Stimulated activated CD4-positive, alpha-beta T cell treated with anti-CD3 and anti-CD28 coated beads, Interleukin-4, amount 100 ng/mL, for 1 hour (primary cell): ENCODE results near the gene KCNJ10.

ENCODE experiments used
- DNase-seq: peaks from one replicate; pipeline ENCODE4 v3.0.0-alpha.2; 2020

Gene KCNJ10

DNA sequence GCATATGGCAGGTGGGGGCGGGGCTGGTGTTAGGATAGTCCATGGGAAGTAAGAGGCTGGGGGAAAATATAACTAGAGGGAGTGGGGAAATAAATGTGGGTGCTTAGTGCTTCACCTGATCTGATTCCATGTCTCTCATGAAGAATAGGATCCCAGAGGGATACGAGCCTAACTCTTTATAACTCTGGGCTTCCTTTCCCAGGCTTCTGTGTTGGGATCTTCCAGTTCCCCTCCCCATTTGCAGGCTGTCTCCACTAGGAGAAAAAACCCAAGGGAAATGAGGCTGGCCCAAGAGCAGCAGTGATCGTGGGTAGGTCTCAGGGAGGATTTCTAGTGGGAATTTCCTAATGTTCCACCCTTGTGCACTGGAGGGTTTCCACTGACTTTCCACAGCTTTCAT lies 13.0 kb upstream of the KCNJ10 start:
- no peak for DNase-seq

DNA sequence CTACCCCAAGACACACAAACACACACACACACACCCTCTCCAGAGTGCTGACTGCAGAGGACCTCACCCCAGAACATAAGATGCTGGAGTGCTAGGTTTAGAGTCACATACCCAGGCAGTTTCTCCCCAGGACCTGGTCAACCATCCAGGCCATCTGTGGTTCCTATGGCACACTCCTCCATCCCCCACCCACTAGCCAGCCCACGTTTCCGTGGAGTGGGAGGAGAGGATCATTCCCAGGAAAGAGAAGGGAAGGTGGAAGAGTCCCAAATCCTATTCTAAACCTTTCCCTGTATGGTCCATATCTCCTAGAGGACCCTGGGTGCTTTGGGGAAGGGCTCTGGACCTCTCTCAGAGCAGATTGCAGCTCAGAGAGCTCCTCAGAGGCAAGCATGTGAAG lies 12.5 kb upstream of the KCNJ10 start:
- DNase-seq, result no peak

DNA sequence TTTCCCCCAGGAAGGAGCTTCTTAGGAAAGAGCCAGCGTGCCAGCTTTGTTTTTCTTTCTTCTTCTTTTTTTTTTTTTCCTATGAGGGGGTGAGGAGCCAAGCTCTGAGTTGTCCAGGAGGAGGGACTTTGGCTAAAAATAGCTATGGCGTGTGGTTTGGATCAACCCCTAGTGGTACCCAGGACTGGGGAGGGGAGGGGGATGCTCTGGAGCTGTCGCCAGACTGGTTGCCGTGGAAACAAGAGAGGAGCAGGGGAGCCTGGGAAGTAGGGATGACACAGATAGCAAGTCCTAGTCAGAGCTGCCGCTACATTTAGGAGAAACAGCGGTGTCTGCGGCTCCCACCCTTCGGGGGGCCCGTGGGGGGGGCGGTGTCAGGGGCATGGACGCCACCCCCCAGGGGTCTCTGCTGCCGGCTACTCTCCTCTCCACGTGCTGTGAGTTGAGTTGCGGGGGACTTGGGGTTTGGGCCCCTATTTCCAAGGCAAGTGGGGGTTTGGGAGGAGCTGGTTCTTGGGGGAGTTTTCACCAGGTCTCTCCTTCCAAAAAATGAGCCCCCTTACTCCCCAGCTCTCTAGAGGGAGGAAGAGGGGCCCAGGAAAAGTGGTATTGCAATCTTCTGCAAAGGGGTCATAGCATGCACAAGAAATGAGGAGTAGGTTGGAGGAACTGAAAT lies 11.4 kb upstream of the KCNJ10 start, which contains the start of gene KCNJ9:
Gene KCNJ9, plus strand, starts transcription at position 278 of the 676 bp plus-strand sequence. CDS start 2,493 bp downstream, outside the sequence.
- no peak for DNase-seq

DNA sequence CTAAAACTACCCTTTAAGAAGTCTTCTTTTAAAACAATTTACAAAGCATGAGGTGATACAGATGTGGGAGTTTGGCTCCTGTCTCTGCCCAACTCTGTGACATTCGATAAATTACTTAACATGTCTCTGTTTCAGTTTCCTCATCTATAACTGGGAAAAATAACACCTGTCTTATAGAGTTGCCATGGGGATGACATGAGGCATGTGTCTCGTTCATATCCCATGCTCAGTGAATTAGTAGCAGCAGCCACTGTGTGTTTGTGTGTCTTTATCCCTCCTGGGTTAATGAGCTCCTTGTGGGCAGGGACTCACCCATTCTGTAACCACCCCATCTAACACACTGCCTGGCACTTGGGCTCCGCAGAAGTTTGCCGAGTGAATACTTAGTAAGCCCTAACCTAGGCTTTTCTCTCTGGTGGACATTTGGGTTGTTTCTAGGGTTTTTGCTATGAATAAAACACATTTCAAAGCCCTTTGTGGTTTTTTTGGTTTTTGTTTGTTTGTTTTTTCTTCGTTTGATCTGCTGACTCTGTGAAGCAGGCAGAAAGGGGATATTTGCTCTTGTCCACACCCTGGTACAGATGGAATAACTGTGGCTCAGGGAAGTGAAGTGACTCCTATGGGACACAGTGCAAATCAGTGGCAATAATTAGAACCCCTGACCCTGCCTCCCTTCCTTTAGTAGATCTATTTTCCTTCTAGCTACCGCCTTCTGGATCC lies 10.6 kb upstream of the KCNJ10 start:
- DNase-seq, result no peak

DNA sequence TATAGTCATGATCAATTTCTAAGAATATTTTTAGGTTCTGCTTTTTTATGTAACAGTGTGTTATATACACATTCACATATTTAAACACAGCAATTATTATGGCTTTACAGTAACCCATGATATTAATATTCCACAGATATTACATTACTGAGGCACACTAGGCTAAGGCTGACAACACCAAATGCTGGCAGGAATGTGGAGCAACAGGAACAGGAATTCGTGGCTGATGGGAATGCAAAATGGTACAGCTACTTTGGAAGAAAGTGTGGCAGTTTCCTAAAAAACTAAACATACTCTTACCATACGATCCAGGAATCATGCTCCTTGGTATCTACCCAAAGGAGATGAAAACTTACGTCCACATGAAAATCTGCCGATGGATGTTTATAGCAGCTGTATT lies 9.5 kb upstream of the KCNJ10 start:
- DNase-seq, result no peak

DNA sequence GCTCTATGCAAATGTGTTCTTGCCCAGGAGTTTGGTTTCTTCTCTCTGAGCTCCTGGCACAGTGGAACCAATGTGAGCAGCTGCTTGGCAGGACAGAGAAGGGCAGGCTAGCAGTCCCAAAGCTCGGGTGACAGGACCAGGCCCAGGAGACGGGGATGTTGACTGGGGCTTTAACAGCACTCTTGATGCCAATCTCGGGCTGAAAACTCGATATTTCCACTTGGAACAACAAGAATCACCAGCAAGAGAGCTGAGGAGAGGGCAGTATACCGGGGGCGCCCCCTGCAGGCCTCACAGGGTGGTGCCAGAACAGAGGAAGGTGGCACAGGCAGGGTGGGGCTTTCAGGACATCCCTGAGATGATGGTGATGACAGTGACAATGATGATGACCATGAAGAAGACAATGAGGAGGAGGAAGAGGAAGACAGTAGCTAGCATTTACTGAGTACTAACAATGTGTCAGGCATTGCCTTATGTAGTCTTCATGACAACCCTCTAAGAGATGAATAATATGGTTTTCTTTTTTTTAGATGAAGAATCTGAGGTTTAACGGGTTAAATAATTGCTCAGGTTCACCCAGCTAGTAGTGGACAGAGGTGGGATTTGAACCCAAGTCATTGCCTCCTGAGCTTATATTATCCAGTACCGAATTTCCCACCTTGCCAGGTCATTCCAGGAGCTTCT lies 8.7 kb upstream of the KCNJ10 start:
- DNase-seq, result peak; percentile 60

DNA sequence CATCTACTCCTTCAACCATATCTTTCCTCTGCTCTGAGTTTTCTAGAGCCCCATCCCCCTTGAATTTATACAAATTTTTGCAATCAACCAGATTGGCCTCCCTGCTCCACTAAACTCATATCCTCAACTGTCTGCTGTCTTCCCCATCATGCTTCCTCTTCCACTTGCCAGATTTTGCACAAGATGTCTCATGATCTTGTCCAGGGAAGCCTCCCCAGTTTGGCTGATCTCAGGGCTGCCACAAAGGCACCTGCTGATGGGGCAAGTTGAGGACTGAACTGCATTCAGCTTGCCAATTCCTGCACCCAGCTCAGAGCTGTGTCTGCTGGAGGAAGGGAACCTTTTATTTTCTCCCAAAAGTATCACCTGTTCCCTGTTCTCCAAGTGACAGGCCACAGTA lies 7.5 kb upstream of the KCNJ10 start:
- no peak for DNase-seq

DNA sequence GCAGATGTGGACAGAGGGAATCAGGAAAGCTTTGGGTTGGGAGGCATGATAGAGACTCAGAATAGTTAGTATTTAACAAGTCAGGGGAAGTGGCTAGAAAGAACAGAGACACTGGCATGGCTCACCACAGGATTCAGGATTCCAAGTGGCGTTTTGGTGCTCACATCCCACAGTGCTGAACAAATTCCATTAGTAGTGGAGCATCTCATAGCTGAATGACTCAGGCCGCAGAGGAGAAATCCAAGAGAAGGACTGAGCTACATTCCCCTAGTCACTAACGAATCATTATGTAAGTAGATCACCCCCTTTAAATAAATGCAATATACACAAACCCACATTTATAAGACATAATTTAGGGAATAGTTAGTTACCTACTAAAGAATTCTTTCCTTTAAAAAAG lies 6.3 kb upstream of the KCNJ10 start:
- DNase-seq, result no peak

DNA sequence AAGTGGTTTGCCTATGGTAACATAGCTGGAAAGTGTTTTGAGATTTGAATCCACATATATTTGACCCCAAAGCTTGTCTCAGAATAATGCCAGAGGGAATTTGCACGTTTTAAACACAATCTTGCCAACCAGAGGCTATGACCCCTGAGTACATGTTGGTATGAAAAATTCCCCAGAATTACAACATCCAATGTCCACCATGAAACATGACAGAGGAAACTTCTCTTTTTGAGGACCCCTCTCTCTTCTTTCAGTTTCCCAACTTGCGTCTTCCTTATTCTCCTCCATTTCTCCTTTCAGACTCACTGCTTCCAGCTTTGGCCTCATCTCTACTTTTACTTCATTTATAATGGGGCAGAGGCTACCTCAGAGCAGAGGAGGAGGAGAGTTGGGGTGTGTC lies 5.9 kb upstream of the KCNJ10 start:
- DNase-seq, result no peak

DNA sequence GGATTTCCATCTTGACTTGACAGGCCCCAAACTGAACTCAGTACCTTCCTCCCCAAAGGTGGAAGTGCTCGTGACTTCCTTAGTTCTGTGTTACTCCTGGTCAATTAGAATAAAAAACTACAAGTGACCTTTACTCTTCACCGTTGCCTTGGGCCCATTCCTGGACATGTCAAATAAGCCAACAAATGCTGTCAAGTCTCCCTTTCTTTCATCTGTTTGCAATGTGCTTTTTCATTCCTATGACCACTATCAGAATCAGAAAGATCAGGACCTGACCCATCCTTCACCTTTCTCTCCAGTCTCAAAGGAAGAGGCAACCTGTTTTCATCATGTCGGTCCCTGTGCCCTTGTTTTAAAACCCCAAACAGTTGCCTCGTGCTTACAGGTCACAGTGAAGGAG lies 4.9 kb upstream of the KCNJ10 start:
- DNase-seq, result no peak

DNA sequence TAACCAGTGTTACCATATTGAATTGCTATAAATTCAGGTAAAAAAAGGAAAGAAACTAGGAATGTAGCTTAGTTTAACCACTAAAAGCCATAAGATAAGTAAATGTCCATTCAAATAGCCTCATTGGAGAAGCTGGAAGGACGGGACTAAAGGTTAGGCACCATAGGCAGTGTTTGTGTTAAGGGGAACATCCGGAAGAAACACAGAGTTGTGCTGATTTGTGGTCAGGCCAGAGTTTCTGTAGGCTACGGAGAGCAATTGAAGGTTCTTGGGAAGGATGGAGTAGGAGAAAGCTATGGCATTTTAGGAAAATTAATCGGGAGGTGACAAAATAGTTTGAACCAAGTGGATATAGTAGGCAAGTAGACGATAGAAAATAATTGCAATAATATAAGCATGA lies 1.3 kb upstream of the KCNJ10 start:
- DNase-seq, result no peak

DNA sequence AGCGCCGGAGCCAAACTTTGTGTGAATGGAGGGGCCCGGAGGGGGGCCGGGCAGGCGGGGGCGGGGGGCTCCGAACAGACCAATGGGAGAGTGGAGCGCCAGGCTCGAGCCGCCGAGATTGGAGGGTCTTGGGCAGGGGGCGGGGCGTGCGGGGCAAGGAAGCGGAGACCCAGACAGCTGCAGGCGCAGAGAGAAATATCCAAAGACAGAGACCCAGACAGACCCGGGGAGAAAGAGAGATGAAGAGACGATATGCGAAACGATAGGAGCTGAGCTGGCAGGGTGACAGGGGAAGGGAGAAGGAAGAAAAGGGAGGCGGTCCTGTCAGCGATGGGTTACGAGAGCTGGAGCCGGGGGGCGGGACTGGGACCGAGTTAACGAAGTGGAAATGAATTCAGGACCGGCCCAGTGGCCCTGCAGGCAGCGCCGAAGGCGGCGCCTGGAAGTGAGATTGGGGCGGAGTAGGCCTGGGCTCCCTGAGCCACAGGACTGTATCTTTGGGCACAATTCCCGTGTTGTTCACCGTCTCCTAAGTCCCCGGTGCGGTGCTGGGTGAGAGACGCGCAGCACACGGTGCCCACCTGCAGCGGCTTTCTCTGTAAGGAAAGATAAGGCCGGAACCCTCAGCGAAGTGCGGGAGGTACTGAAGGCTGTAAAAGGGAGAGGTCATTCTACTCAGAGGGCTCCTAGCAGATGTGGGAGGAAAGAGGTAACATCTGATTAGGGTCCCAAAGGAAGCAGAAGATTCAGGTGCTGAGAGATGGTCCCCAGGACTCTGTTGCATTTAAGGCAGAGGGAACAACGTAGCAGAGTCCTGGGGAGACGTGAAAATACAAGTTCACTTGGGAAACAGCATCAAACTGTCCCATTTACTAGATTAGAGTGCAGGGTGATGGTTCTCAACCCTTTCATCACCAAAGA lies 543 bp upstream of the KCNJ10 start:
- DNase-seq, result peak; percentile 70

DNA sequence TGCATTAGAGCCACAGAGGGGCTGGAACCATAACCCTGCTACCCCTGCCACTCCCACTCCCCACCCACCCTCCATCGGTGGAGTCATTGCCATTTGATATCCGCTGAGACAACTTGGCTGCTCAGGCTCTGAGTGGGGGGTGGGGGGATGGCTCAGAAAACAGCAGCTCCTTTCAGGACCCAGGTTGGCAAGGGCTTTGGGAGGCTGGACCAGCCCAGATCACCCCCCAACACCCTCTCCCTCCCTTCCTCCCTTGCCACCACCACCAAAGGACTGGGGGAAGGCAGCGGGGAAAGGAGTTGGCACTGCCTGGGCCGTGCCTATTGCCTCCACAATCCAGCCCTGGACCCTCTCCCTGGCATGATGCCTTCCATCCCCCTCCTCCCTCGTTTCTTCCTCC lies 1.7 kb downstream of the KCNJ10 start:
- DNase-seq, result no peak

DNA sequence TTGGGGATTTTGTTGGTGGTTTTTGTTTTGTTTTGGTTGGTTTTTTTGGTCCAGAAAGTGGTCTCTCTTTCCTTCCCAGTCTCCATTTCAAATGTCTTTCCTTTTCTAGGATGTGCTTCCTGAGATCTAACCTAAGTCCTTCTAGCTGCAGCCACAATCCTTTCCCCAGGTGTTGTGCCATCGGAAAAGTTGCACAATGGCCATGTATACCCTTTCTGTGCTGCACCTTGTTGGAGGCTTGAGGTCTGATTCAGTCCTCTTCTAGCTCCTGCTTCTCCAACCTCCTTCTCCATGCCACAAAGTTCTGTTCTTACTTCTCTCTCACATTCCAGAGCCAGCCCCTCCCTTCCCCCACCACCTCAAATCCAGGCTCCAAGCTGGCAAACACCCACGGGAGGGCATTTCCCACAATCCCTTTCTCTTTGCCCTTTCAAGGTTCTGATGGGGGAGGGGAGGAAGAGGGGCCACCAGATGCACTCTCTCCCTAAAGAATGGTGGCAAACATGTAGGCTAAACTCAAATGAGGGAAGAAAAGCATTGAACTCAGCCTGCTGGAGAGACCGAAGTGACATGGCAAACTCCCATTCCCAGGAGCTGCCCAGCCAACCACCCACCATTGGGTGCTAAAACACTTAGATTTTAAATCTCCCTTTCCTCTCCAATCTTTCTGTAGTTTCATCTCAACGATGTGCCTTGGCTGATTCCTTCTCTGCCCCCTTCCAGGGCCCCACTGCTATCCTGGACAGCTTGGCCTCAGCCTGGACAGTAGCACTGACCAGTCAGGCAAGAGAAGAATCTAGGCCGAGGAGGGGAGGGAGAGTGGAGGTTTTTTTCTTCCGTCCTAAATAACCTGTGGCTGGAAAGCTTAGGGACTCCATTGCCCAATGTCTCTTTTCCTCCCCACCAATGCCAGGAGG lies 2.9 kb downstream of the KCNJ10 start:
- no peak for DNase-seq

DNA sequence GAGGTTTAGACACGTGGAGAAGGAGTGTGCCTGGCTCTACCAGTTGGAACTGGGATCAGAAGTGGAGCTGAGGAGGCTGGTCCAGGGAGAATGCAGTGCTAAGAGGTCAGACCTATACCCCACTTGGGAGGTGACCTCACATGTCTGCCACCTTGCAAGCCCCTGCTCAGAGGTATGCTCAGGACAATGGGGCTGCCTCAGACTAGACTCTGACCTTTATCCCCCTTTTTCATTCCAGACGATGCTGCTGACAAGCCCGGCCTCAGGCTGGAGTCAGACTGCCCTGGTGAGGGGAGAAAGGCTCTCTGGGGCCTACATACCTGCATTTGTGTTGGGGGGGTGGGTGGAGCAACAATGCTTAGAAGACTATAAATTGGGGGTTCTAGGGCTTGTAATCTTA lies 5.2 kb downstream of the KCNJ10 start:
- no peak for DNase-seq

DNA sequence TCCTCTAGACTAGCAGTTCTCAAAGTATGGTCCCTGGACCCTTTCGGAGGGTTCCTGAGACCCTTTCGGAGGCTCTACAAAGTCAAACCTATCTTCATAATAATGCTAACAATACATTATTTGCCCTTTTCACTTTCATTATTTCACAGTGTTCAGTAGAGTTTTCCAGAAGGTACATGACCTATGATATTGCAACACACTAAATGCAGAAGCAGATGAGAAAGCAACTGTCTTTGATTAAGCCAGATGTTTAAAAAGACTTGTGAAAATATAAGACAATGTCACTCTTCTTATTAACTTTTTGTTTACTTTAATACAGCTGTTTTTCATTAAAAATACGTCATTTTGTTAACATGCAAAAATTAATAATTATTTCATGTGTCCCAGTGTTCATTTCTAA lies 5.8 kb downstream of the KCNJ10 start:
- DNase-seq, result no peak

DNA sequence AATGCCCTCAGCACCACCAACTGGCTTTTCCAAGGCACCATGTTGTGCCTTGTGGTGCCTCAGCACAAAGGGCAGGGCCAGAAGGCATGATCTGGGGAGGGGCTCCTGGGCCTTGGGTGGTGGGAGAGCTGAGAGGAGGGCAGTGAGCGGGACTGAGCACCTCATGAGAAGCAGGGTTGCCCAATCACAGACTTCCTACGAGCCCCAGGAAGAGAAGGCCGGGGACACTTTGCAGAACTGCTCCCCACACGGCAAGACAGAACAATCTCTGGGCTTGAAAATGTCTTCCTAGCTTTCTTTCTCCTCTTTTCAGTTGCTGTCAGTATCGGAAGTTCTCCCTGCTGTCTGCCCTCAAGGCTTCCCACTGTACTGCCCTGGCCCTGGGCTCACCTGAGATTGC lies 6.8 kb downstream of the KCNJ10 start:
- no peak for DNase-seq

DNA sequence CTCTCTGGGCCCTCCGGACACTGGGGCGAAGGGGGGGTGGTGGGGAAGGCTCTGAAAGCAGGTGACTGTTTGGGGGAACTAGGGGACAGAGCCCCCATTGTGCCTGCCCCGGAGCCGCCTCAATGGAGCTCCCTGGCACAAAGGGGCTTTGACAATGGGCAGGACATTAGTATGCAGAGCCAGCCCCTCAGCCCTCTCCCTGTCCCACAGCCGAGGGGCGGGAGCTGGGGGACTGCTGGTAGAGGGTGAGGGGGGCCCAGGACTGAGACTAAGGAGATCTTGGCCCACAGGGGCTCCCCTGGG lies 7.8 kb downstream of the KCNJ10 start:
- DNase-seq, result no peak

DNA sequence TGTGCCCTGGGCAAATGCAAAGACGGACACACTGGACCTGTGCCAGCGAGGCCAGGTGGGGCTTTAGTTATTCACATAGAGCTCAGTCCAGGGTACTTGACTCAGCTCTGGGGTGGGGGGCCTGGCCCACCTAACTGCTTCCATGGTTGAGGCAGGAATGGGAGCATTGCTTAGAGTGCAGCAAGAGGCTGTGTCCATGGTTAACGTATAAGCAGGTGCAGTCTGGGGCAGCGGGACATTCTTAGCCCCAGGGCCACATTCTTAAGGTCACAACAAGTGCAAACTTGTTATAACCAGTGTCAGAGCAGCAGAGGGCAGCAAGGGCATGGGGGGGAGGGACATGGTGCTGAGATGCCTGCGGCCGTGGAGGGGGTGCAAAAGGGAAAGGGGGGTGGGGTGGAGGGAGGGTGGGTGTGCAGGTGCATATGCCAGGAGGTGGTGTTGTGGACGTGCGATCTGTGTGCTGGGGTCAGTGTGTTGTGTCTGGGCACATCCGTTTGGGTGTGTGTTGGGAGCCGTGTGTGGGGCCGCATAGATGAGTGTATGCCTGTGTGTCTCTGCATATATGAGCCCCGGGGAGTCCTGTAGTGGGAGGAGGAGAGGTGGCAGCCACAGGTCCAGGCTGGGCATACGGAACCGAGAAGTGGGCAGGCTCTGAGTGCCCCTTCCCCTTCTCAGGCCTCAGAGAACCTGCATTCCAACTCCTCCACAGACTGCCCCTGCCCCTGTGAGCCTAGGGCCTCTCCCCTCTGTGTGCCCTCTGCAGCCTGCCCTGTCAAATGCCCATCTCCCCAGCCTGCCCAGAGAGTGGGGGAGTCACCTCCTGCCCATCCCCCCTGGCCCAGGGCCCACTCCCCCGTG lies 8.4 kb downstream of the KCNJ10 start:
- no peak for DNase-seq

DNA sequence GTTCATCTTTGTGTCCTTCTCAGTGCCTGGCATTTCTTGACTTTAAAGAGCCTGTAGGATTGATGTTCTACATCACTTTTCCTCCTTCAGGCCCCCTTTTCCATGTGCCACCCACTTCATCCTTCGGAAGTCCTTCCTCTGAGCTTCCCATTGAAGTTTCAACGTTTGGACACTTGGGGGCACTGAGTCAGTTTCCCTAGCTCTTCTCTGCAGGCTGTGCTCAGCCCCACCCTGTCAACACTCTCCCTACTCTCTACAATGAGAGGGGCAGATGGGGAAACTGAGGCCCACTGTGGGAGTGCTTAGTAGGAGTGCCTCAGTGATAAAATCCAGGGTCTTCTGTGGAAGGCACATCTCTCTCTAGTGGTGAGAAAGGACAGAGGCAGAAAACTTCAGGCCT lies 11.9 kb downstream of the KCNJ10 start:
- no peak for DNase-seq

DNA sequence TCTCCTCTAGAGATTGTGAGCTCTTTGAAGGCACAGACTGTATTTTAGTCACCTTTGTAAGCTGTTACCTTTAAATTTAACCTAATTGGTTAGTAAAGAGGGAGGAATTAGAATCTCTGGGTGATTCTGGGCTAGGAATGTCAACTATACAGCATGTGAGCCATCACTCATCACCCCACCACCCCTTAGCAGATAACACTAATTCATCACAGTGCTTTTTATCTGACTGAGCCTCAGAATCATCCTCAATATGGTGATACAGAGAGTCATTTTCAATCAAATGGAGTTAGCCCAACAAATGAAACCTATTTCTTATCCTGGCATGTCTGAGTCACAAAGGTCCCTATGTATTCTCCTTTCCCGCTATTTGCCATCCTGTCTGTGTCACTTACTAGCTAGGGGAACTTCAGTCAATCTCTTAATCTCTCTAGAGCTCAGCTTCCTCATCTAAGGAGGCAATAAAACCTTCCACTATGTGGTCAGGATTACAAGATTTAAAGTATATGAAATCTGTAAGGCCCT lies 13.3 kb downstream of the KCNJ10 start:
- no peak for DNase-seq
